Lung microvascular endothelial cell (primary cell): Measurements from ENCODE around the gene PDIA5. TPM values are rescaled to one million over a fixed set of nuclear protein-coding genes. Genes with fewer than 3 reads are reported as not detected.

Source experiments
- DNase-seq, 2 donors: peaks; one replicate each; pipeline versions ENCODE4 v3.0.0 to v3.0.0-alpha.2; 2010; ENCODE audit warnings: low read depth in 2 of 2
- total RNA-seq: library from RNA; depleted of rRNA; stranded (reverse); fragments of >200 nt; gene quantifications from 2 replicates; pipeline ENCODE4 v1.2.1, GENCODE V29; 2014

The PDIA5 gene
- total RNA-seq, 1 donor from 2014 or later: 53.4 TPM

GRCh38 chr3:123042413-123042812 lies 24.4 kb upstream of the PDIA5 start:
- DNase-seq: no peak

- peak; percentile 32 to 71 for DNase-seq
These were observed 21.7 kb upstream of the PDIA5 start for GRCh38 chr3:123044981-123045763.

GRCh38 chr3:123046262-123047061 lies 20.4 kb upstream of the PDIA5 start:
- DNase-seq: no peak

- no peak for DNase-seq
These were observed 19.8 kb upstream of the PDIA5 start for GRCh38 chr3:123047062-123047319.

GRCh38 chr3:123048480-123049237 lies 18.2 kb upstream of the PDIA5 start:
- DNase-seq: peak; percentile 51 to 69

- DNase-seq: no peak
These were observed 16.2 kb upstream of the PDIA5 start for GRCh38 chr3:123050666-123051065.

- peak in 1 of 2 donors; percentile 11 for DNase-seq
These were observed 13.7 kb upstream of the PDIA5 start for GRCh38 chr3:123053107-123053506.

GRCh38 chr3:123054109-123054778 lies 12.6 kb upstream of the PDIA5 start:
- DNase-seq: no peak

- DNase-seq: no peak
These were observed 11.9 kb upstream of the PDIA5 start for GRCh38 chr3:123054931-123055330.

- DNase-seq: no peak
These were observed 11.5 kb upstream of the PDIA5 start for GRCh38 chr3:123055352-123055751.

GRCh38 chr3:123058505-123058904 lies 8.3 kb upstream of the PDIA5 start:
- DNase-seq: no peak

GRCh38 chr3:123060054-123060453 lies 6.8 kb upstream of the PDIA5 start:
- no peak for DNase-seq

- DNase-seq: no peak
These were observed 5.0 kb upstream of the PDIA5 start for GRCh38 chr3:123061856-123062255.

GRCh38 chr3:123063034-123063433 lies 3.8 kb upstream of the PDIA5 start:
- no peak for DNase-seq

- no peak for DNase-seq
These were observed 2.3 kb upstream of the PDIA5 start for GRCh38 chr3:123064506-123064905.

- DNase-seq: no peak
These were observed 1.9 kb upstream of the PDIA5 start for GRCh38 chr3:123064914-123065313.

GRCh38 chr3:123066599-123066895 lies 278 bp upstream of the PDIA5 start:
- DNase-seq: no peak

GRCh38 chr3:123067689-123068600 lies 1.1 kb downstream of the PDIA5 start:
- DNase-seq: no peak

- peak in 1 of 2 donors; percentile 56 for DNase-seq
These were observed 2.0 kb downstream of the PDIA5 start for GRCh38 chr3:123068601-123069381.

- DNase-seq: no peak
These were observed 3.7 kb downstream of the PDIA5 start for GRCh38 chr3:123070510-123070909.
